GM19438 (cell line): ENCODE measurements around the gene FAM53B.
"Not testable (repeated sequence)": the region's sequence is repeated elsewhere in the genome, so short reads cannot be mapped to it uniquely, and the experiment has no call there.

ENCODE experiments used
- ATAC-seq: cut with Tn5 transposase; IDR thresholded peaks from one replicate; pipeline ENCODE4 v1.9.1; 2021; ENCODE audit warnings: low read depth; ENCODE audit not compliant: unreplicated experiment

Gene FAM53B

DNA sequence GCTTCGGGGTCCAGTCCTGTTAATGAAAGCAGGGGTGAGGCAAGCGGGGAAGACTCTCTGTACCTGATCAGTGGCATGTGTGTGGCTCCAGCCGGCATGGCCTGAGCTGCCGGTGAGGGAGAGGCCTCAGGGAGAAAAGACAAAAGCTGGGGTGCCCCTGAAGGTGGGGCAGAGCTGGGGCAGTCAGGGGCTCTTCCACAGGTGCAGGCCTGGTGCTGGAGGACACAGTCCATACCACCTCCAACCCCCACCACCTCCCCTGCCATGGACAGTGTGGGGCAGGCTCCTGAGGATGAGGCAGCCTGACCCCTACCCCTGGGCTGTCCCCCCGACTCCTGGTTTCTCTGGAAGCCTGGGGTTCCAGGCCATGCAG, 153.1 kb downstream of the FAM53B start:
- ATAC-seq = no peak

DNA sequence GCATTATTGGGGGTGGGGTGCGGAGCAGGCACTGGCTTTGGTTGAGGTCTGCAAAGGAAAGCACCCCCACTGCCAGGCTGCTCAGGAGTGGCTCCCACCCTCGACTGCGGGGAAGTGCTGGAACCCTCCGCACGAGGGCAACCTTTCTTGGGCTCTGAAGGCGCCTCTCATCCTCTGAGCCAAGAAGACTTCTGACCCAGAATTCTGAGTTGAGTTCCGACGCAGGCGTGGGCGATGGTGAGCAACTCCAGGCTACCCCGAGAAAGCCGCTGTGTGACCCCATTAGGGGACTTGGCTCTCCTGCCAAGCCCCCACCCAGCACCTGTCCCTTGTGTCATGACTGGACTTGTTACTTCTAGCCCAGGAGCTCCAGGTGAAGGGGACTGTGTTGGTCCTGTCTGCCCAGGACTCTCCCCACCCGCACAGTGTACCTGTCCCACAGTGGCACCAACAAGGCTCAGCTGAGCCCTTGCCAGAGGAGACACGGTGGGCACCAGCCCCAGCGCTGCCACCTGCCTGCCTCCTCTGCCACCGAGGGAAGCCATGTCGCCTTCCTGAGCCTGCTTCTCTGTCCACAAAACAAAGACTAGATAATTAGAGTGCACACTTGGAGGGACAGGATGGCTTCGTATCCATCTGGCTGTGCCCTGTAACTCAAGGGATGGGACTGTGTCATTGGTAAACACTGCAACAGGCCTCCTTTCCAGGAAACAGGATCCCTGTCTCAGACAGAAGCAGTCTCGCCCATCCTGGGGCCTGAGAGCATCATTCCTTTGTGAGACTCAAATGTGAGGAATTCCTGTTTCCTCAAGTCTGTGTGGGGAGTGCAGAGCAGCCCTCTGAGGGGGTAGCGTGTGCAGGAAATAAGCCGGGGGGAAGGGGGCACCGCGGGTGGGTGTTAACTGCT, 153.7 kb downstream of the FAM53B start:
- ATAC-seq = no peak

DNA sequence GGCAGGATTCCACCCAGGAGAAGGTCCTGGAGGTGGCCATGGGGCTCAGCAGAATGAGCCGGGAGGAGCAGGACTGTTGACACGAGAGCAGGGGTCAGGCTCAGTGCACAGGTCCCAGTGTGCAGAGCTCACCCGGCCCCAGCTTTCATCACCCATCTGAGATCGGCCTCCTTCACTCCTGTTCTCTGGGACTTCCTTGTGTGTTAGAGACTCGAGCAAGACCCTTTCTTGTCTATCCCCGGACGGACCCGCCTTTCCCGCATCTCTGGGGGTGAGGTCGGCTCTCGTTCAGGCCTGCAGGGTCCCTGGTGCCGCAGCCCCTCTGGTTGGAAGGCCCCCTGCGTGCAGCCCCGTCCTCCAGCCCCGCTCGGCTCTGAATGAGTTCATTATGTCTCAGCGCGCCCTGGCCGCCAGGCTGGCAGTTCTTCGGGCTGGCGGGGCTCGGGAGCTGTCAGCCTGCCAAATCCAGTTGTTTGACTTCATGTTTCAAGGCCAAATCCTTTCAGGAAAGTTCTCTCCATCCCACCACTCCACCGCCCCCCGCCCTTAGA, 154.6 kb downstream of the FAM53B start:
- ATAC-seq = no peak

DNA sequence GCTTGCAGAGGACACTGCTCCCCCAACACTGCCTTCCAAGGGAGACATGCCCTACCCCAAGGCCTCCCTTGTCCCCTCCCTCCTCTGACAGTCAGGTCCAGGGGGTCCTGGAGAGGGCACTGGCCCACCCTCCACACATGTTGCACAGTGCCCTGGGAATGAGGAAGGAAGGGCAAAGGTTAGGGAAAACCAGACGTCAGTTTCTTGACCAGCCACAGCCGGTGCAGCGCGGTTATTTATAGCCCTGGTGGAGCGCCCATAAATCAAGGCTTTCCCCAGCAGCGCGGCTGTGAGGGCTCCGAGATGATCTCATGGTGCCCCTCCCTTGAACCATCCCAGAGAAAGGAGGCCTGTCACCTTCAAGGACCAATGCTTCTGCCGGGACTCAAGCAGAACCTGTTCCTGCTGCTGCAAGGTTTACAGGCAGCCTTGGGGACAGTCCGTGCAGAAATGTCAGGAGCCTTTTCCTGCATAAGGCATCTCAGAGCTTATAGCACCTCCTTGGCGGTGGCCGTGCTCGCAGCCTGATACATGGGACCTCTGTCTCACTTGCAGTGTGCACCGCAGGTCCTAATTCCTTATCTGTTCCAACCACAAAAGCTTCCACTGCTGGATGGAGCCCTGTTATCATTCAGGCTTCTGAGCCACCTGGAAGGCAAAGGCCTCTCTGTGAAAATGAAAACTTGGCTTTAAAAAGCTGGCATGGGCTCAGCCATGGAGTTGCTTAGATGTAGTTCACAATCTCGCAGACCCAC, 155.3 kb downstream of the FAM53B start:
- ATAC-seq = no peak

DNA sequence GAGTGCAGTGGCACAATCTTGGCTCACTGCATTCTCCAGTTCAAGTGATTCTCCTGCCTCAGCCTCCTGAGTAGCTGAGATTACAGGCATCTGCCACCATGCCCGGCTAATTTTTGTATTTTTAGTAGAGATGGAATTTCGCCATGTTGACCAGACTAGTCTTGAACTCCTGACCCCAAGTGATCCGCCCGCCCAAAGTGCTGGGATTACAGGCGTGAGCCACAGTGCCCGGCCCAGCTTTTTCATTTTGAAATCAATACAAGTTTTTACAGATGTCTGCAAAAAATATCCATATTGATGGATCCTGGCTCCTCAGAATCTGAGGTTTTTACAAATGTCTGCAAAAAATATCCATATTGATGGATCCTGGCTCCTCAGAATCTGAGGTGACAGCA, 155.8 kb downstream of the FAM53B start:
- ATAC-seq = not testable (repeated sequence)

DNA sequence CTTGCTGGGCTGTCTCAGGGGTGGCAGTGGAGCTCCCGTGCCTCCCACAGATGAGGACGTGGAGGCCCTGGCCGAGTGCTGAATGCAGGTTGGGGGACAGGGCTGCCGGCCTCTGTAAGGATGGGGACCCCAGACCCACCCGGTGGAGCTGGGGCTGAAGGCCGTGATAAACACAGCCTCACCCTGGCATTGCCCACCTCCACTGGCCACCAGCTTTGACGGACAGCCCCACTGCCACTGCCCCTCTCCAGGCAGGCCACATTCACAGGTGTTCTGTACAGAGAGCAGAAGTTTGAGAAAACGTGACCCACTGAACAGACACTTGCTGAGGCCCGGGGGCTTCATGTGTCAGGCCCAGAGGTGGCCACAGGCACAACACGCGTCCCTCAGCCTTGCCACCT, 156.4 kb downstream of the FAM53B start:
- ATAC-seq = no peak

DNA sequence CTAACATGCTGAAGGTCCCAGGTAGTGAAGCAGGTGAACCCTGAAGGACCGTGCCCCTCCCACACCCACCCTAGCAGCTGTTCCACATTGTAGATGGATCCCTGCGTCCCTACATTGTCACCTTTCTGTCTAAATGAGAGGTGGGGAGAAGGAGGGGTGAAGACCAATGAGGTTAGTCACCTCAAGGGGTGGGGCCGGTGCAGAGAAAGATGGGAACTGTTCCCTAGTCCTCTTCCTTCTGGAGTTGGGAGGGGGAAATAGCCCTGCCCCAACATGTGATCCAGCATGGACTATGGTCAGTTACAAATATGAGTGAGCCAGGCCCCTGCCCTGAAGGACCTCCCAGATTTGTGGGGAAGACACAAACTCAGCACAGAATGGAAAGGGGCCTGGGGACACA, 158.0 kb downstream of the FAM53B start:
- no peak for ATAC-seq

DNA sequence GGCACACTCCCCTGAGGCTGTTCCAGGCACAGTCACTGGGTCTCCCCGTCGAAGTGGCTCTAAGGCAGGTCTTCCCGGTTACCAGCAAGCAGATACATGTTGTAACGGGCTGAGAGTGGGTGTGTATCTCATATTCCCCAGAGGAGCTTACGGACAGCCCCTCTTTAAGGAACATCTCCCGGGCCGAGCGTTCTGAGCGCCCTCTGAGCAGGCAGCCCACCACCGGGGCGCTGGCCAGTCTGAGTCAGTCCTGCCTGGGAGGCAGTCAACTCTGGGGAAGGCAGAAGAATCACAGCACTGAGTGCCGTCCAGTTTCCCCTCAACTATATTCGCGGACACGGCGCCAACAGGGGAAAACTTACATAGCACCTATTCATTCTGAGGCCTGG, 165.2 kb downstream of the FAM53B start:
- no peak for ATAC-seq

DNA sequence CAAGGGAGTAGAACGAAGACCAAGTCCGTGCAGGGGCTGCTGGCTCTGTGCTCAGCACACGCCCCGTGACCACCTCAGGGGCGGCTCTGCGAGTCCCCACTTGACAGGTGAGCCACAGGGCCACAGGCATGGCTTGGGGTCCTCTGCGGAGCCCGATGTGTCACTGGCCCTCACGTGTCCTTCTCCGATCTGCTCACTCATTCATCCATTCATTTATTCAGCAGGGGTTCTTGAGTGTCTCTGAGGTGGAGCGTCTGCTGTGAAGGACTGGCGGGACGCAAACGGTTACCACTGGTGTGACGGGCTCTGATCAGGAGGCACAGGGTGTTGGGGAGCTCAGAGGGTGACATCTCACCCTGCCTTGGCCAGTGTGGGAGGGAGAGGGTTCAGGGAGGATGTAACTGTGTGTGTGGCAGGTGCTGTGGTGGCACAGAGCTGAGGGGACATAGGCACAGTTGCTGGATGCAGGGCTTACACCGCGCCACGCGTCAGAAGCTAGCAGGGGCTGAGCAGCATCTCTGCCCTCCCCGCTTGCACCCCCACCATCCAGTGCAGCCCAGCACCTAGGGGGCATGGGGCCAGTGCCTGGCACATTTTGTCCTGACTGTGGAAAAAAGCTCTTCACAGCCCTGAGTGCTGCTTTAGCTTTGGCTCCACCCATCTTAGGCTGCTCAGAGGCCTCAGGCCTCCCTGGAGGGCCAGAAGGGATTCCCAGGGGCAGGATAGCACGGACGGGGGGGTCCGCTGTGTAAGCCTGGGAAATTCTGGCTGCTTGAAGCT, 165.8 kb downstream of the FAM53B start:
- no peak for ATAC-seq

DNA sequence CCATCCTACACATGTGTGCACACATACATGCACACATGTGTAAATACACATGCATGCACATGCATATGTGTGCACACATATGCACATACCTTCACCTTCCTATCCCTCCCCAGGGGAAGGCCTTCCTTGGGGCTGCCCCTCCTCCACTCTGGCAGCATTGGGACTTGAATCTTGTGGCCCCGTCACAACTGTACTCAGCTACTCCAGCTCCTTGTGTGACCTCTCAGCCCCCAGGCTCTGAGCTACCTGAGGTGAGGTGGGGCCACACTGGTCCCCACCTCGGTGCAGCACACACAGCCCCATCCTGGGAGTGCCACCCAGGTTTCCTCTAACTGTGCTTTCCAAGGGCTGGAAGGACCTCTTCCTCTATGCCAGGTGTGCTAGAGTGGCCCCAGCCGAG, 166.5 kb downstream of the FAM53B start:
- no peak for ATAC-seq

DNA sequence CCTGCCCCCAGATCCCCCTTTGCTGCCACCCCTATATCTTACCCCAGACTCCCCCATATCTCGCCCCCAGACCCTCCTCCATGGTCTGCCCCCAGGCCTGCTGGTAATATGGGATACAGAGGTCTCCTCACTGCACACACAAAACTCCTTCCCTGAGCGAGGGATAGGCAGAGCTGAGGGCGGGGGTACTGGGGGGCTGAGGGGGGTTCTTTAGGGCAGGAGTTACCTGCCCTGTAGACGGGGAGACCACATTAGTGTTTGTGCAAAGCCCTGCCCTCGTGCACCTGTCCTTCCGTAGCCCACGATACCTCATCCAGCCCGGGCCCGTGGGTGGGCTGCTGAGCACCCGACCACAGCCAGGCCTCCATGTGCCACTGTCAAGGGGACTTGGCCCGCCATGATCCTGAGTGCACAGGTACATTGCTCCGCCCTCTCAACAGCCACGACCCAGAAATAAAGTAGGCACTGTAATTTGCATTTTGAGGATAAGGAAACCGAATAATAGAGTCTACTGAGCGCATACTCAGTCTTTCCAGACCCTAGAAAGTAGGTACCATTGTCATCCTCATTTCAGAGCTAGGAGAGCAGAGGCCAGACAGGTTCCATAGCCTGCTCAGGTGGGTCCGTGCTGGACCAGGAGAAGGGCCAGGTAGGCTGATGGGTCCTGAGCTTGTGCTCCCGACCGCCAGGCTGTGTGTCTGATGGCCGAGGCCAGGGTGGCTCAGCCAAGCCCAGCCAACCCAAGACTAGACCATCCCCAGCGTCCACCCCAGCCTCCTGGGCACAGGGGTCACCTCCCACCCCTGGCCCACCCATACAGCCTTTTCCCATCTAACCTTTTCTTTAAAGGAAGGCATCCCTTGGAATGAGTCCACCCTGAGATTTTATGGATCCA, 167.4 kb downstream of the FAM53B start:
- ATAC-seq = no peak

DNA sequence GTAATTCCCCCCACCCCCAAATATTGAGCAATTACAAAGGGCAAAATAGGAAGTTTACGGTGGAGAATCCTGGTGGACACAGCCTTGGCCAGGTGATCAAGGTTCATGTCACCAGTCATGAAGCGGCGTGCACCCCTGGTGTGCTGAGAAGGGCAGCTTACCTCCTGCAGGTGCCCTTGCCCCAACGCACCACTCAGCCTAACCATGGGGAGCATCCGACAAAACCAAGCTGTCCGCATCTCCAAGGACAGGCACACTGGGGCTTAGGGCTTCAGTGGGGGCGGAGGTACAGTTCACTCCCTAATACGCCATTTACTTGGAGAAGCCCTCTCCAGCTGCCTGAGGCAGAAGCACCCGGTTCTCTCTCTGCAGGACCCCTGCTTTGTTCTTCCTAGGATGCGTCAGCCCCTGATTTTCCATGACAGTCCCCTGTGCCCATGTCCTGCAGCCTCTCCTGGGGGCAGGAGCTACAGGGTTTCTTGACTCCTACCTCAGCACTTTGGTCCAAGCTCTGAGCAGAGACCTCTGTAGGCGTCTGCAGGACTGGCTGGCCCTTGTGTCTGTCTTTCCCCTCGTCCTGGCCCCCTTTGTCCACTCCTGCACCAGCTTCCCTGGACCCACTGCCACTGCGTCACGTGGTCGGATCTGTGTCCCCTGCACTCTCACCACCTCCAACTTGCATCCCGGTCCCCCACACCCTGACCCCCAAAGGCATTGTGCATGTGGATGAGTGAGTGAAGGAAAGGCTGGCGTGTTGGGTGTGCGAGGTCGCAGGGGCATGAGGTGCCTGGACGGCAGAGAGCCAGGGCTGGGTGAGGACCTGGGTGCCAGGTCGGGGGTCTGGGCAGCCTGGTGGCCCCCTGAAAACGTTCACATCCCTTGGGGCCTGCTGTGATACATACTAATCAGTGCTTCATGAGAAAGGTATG, 168.8 kb downstream of the FAM53B start:
- ATAC-seq = no peak

DNA sequence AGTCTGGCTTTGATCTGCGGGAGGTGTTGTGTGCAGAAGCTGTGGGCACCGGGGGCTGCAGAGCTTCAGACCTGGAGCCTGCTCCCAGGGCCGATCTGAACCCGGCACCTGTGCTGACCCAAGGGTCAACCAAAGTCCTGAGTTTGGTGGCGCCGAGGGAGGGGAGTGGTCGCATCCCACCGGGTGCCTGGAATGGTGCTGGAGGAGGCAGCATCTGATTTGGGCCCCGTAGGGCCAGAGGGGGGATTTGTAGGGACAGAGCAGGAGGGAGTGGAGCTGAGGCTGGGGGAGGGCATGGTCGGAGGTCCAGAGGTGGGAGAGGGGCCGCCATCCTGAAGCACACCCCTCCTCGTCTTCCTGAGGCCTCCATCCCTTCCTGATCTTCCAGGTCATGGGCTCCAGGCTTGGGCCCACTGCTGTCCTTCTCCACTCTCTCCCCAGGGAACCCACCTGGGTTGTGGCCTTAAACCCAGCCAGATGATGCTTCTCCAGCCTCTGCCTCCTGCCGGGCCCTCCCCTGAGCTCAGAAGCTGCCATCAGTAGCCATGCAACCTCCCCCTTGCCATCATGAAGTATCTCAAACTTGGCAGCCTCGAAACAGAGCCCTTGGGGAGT, 169.6 kb downstream of the FAM53B start:
- ATAC-seq = no peak

DNA sequence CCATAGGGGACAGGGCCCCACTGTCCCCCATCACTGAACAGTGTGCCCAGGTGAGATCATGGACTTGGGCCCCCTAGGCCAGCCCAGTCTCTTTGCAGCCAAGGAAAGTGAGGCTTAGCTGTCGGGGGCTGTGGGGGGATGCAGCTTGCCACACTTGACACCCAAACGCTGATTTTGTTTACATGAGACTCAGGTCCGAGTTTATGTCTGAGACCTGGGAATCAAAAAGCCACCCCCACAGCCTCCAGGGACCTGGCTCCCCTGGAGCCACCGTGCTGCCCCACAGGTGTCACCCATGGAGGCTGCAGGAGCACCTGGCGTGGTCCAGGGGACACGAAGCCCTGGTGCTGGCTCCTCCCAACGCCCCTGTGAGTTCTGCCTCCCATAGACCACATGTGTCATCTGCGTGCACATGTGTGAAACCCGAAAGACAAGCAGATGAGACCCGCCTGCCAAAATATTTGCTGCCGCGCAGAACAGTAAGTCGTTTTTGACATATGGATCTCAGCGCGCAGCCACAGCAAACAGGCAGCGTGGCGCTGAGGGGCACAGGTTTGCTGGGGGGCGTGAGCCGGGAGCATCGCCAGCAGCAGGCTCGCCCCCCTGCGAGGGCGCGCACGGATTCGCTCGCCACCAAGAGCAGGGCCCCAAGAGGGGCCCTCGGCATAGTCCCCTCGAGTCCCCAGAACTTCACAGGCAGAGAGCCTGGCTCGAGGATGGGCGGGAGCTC, 170.3 kb downstream of the FAM53B start:
- no peak for ATAC-seq

DNA sequence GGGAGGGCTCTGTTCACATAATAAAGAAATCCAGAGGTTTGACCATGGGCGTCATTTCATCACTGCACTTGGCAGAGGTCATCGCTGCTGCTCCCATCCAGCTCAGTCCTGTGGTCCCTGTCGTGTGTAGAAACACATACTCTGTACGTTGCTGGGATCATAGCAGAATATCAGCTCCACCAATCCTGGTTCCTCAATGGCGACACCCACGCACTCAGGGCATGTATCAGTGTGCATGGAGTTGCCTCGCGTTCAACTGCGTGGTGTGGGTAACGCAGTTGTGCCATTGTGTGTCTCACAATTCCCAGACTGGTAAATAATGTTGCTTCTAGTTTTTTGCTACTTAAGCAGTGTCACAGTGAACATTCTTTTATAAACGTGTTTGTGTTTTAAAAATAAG, 171.4 kb downstream of the FAM53B start:
- ATAC-seq = no peak

DNA sequence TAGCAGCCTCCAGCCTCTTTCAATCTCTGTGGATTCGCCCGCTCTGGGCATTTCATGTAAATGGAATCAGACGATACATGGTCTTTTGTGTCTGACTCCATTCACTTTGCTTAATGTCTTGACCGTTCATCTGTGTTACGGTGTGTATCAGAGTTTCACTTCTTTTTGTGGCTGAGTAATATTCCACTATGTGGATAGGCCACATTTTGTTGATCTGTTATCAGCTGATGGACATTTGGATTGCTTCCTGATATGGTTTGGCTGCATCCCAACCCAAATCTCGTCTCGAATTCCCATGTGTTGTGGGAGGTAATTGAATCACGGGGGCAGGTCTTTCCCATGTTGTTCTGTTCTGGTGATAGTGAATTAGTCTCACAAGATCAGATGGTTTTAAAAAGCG, 173.5 kb downstream of the FAM53B start:
- no peak for ATAC-seq

DNA sequence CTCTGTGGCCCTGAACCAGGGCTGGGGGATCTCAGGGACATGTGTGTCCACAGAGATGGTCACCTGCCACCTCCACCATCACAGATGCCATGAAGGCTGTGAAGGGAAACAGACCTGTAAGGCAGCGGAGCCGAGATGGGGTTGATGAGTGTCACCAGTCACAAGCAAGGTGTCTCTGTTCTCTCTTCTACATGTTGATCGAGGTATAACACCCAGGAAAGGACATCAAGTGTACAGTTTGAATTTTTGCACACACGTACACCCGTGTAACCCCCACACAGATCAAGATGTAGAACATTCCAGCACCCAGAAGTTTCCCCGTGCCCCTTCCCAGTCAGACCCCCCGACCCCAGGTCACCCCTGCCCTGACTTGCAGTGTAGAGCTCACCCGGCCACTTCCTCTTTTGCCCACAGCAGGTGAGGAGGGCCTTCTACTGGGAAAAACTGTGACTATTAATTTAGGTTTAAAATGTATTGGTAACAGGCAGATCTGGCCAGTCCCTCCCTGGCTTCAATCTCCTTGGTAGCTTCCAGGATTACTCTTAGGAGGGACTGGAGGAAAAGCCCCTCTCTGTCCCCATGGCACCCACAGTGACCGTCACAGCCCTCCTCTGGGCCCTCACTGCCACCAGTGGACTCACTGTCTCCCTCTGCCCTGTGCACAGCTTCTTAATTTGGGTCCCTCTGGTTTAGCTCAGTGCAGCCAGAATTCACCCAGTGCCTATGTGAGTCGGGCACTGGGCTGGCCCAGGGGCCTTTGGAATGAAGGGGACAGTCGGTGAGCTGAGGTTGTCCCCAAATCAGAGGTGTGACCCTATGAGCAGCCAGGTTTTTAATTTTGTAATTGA, 174.3 kb downstream of the FAM53B start:
- no peak for ATAC-seq
